HepG2 (cell line): ENCODE measurements around the gene ACVR1B. TPM values are rescaled to one million over a fixed set of nuclear protein-coding genes. Genes with fewer than 3 reads are reported as not detected.

ENCODE experiments used
- CEBPZ ChIP-seq: IDR thresholded peaks from 2 replicates; pipeline ENCODE4 v1.6.1; 2012; ENCODE audit warnings: low read length, improper control_type of control experiment
- ELF4 ChIP-seq: sonication (generic); formaldehyde crosslinking; IDR thresholded peaks from 2 replicates; pipeline ENCODE4 v1.5.0; 2020; ENCODE audit warnings: missing genetic modification reagents, mild to moderate bottlenecking, moderate library complexity, borderline replicate concordance
- GABPB1 ChIP-seq: IDR thresholded peaks from 2 replicates; pipeline ENCODE4 v1.6.1; 2016; ENCODE audit warnings: mild to moderate bottlenecking, missing genetic modification reagents, moderate library complexity, missing compliant biosample characterization
- IRX3 ChIP-seq: sonication (generic); formaldehyde crosslinking; IDR thresholded peaks from 2 replicates; pipeline ENCODE4 v1.8.1; 2023; ENCODE audit warnings: mild to moderate bottlenecking, low read depth, missing genetic modification reagents, borderline replicate concordance
- MIER2 ChIP-seq: IDR thresholded peaks from 2 replicates; pipeline ENCODE4 v1.6.1; 2016; ENCODE audit warnings: missing biosample characterization, missing genetic modification reagents
- MTA3 ChIP-seq: sonication (generic); formaldehyde crosslinking; IDR thresholded peaks from 2 replicates; pipeline ENCODE4 v1.4.0; 2020; ENCODE audit warnings: missing genetic modification reagents
- NFATC3 ChIP-seq: sonication (generic); formaldehyde crosslinking; IDR thresholded peaks from 2 replicates; pipeline ENCODE4 v1.5.1; 2020; ENCODE audit warnings: mild to moderate bottlenecking, missing genetic modification reagents
- PRDM4 ChIP-seq: sonication (generic); formaldehyde crosslinking; IDR thresholded peaks from 2 replicates; pipeline ENCODE4 v1.9.0; 2021; ENCODE audit warnings: missing genetic modification reagents, borderline replicate concordance
- RAD51 ChIP-seq: fragments of 450-650 bp; IDR thresholded peaks from 2 replicates; pipeline ENCODE4 v1.6.1; 2016; ENCODE audit warnings: borderline replicate concordance
- SALL1 ChIP-seq: sonication (generic); formaldehyde crosslinking; IDR thresholded peaks from 2 replicates; pipeline ENCODE4 v1.8.0; 2022; ENCODE audit warnings: mild to moderate bottlenecking, missing genetic modification reagents
- SAP130 ChIP-seq: IDR thresholded peaks from 2 replicates; pipeline ENCODE4 v1.6.1; 2016; ENCODE audit warnings: low read depth
- STAG1 ChIP-seq: sonication (generic); formaldehyde crosslinking; IDR thresholded peaks from 2 replicates; pipeline ENCODE4 v1.4.0; 2020; ENCODE audit warnings: missing genetic modification reagents
- ZBTB42 ChIP-seq: sonication (generic); formaldehyde crosslinking; IDR thresholded peaks from 2 replicates; pipeline ENCODE4 v1.5.0; 2020; ENCODE audit warnings: mild to moderate bottlenecking, missing genetic modification reagents
- ZC3H13 ChIP-seq: sonication (generic); formaldehyde crosslinking; IDR thresholded peaks from 2 replicates; pipeline ENCODE4 v1.8.1; 2023; ENCODE audit warnings: mild to moderate bottlenecking, missing genetic modification reagents, moderate library complexity
- ZKSCAN5 ChIP-seq: sonication (generic); formaldehyde crosslinking; IDR thresholded peaks from 2 replicates; pipeline ENCODE4 v1.5.1; 2020; ENCODE audit warnings: mild to moderate bottlenecking, missing genetic modification reagents
- ZMYM3 ChIP-seq: sonication (generic); formaldehyde crosslinking; IDR thresholded peaks from 2 replicates; pipeline ENCODE4 v1.5.1; 2020; ENCODE audit warnings: mild to moderate bottlenecking, missing genetic modification reagents
- ZNF235 ChIP-seq: sonication (generic); formaldehyde crosslinking; IDR thresholded peaks from 2 replicates; pipeline ENCODE4 v1.8.1; 2023; ENCODE audit warnings: mild to moderate bottlenecking, missing genetic modification reagents, borderline replicate concordance
- ZNF446 ChIP-seq: sonication (generic); formaldehyde crosslinking; IDR thresholded peaks from 2 replicates; pipeline ENCODE4 v1.5.0; 2020; ENCODE audit warnings: mild to moderate bottlenecking, missing genetic modification reagents
- ZNF644 ChIP-seq: IDR thresholded peaks from 2 replicates; pipeline ENCODE4 v1.6.1; 2016; ENCODE audit warnings: low read depth
- polyA plus RNA-seq, 8 experiments: library from polyadenylated mRNA; depleted of rRNA in 3 of 8; stranded (reverse) in 7 of 8; unstranded in 1 of 8; fragments of >200 nt; fragmentation: Illumina TruSeq in 4 of 8; extraction: Trizol in 4 of 8; gene quantifications; 2 replicates each; pipeline versions ENCODE4 v1.2.1 to v1.2.3, GENCODE V29; 2011 to 2016; ENCODE audit warnings: low read depth in 4 of 8, missing spikeins in 1 of 8, mixed read lengths in 1 of 8; ENCODE audit not compliant: insufficient read depth in 1 of 8
- total RNA-seq, 5 experiments: library from RNA; depleted of rRNA; stranded (reverse); fragments of >200 nt; fragmentation: Illumina TruSeq; extraction: Trizol; gene quantifications; 2 replicates each; pipeline ENCODE4 v1.2.3, GENCODE V29; 2016; ENCODE audit warnings: low read depth in 1 of 5
- TF ChIP-seq, protein P1 (sequence below): sonication (generic); formaldehyde crosslinking; IDR thresholded peaks from 2 replicates; pipeline ENCODE4 v1.5.1; 2020; ENCODE audit warnings: mild to moderate bottlenecking, missing genetic modification reagents, moderate library complexity
- TF ChIP-seq, protein P2 (sequence below): IDR thresholded peaks from 2 replicates; pipeline ENCODE4 v1.6.1; 2016; ENCODE audit warnings: low read depth, control low read depth

ACVR1B gene
- total and polyA plus RNA-seq, 2 of the 13 experiments (the other 11 are each of a cell fraction or from before 2014, with no cell fraction given): 8.9 to 12.1 TPM

- TF ChIP-seq, protein P1, sequence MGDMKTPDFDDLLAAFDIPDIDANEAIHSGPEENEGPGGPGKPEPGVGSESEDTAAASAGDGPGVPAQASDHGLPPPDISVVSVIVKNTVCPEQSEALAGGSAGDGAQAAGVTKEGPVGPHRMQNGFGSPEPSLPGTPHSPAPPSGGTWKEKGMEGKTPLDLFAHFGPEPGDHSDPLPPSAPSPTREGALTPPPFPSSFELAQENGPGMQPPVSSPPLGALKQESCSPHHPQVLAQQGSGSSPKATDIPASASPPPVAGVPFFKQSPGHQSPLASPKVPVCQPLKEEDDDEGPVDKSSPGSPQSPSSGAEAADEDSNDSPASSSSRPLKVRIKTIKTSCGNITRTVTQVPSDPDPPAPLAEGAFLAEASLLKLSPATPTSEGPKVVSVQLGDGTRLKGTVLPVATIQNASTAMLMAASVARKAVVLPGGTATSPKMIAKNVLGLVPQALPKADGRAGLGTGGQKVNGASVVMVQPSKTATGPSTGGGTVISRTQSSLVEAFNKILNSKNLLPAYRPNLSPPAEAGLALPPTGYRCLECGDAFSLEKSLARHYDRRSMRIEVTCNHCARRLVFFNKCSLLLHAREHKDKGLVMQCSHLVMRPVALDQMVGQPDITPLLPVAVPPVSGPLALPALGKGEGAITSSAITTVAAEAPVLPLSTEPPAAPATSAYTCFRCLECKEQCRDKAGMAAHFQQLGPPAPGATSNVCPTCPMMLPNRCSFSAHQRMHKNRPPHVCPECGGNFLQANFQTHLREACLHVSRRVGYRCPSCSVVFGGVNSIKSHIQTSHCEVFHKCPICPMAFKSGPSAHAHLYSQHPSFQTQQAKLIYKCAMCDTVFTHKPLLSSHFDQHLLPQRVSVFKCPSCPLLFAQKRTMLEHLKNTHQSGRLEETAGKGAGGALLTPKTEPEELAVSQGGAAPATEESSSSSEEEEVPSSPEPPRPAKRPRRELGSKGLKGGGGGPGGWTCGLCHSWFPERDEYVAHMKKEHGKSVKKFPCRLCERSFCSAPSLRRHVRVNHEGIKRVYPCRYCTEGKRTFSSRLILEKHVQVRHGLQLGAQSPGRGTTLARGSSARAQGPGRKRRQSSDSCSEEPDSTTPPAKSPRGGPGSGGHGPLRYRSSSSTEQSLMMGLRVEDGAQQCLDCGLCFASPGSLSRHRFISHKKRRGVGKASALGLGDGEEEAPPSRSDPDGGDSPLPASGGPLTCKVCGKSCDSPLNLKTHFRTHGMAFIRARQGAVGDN (CRISPR knock-in tag): peak; percentile 9; the same call in 1 of the 2 replicates
- no peak for TF ChIP-seq IRX3
- no peak for TF ChIP-seq RAD51
- no peak for TF ChIP-seq ZKSCAN5
- TF ChIP-seq NFATC3 (CRISPR knock-in tag): no peak
- TF ChIP-seq CEBPZ: no peak
- no peak for TF ChIP-seq ZNF446 (CRISPR knock-in tag)
- TF ChIP-seq PRDM4 (CRISPR knock-in tag): no peak
- no peak for TF ChIP-seq MTA3 (CRISPR knock-in tag)
- TF ChIP-seq ZBTB42 (CRISPR knock-in tag): no peak
- TF ChIP-seq, protein P2, sequence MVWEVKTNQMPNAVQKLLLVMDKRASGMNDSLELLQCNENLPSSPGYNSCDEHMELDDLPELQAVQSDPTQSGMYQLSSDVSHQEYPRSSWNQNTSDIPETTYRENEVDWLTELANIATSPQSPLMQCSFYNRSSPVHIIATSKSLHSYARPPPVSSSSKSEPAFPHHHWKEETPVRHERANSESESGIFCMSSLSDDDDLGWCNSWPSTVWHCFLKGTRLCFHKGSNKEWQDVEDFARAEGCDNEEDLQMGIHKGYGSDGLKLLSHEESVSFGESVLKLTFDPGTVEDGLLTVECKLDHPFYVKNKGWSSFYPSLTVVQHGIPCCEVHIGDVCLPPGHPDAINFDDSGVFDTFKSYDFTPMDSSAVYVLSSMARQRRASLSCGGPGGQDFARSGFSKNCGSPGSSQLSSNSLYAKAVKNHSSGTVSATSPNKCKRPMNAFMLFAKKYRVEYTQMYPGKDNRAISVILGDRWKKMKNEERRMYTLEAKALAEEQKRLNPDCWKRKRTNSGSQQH (CRISPR knock-in tag): no peak
- no peak for TF ChIP-seq STAG1 (CRISPR knock-in tag)
- no peak for TF ChIP-seq ZMYM3
- no peak for TF ChIP-seq ZNF235 (CRISPR knock-in tag)
- 0 out of 2 replicates have a peak, but pooled peaks have one; percentile 14 for TF ChIP-seq SAP130 (CRISPR knock-in tag)
- TF ChIP-seq ZNF644: no peak
- TF ChIP-seq SALL1 (CRISPR knock-in tag): 0 out of 2 replicates have a peak, but pooled peaks have one; percentile 19
- no peak for TF ChIP-seq ZC3H13 (CRISPR knock-in tag)
- TF ChIP-seq ELF4 (CRISPR knock-in tag): no peak
- TF ChIP-seq GABPB1 (CRISPR knock-in tag): no peak
- TF ChIP-seq MIER2 (CRISPR knock-in tag): peak; percentile 88
These were observed 90.2 kb downstream of the ACVR1B start (continued) for GRCh38 chr12:52041695-52042123.
